ENCODE measurements around the gene AP3B1. TPM values are rescaled to one million over a fixed set of nuclear protein-coding genes. Genes with fewer than 3 reads are reported as not detected.

AP3B1 gene
- total RNA-seq, 1 donor from 2014 or later: 49.6 TPM

GRCh38 chr5:78129597-78129996 lies 164.9 kb downstream of the AP3B1 start:
- no peak for TF ChIP-seq CTCF (IDR thresholded peaks at IDR 0.05)
- intact Hi-C loops (cut with DNase I): no loop called here
- Histone ChIP-seq H3K4me3 (no peak overlapping the region), H3K27me3 (no peaks in the 10 kb centered on the region), H3K36me3 (peaks cover 0 to 10% of the 10 kb centered on the region in 2 donors), H3K9me3 (no peaks in the 10 kb centered on the region), H3K4me1 (no peaks in the 10 kb centered on the region), H3K27ac (no peak overlapping the region)
- no peak for DNase-seq (ENCODE audit: extremely low spot score in 2 of 2)

- Histone ChIP-seq H3K36me3 (peaks cover 0 to 9% of the 10 kb centered on the region in 2 donors), H3K27ac (no peak overlapping the region), H3K9me3 (no peaks in the 10 kb centered on the region), H3K4me3 (no peak overlapping the region), H3K4me1 (no peaks in the 10 kb centered on the region), H3K27me3 (no peaks in the 10 kb centered on the region)
- no peak for TF ChIP-seq POLR2AphosphoS5 (IDR thresholded peaks at IDR 0.05; ENCODE audit: insufficient read depth in 1 of 2, low read depth in 1 of 2)
- TF ChIP-seq CTCF (IDR thresholded peaks at IDR 0.05): no peak
- TF ChIP-seq POLR2A (IDR thresholded peaks at IDR 0.05): no peak
- intact Hi-C loops (cut with DNase I): no loop called here
- DNase-seq (ENCODE audit: extremely low spot score in 2 of 2): no peak
These were observed 166.6 kb downstream of the AP3B1 start for GRCh38 chr5:78127875-78128274.

GRCh38 chr5:78126536-78126935 lies 168.0 kb downstream of the AP3B1 start:
- intact Hi-C loops (cut with DNase I): no loop called here
- TF ChIP-seq POLR2AphosphoS5 (IDR thresholded peaks at IDR 0.05; ENCODE audit: insufficient read depth in 1 of 2, low read depth in 1 of 2) (no peak), CTCF (IDR thresholded peaks at IDR 0.05) (no peak), POLR2A (IDR thresholded peaks at IDR 0.05) (no peak)
- H3K27me3 ChIP-seq: no peaks in the 10 kb centered on the region

GRCh38 chr5:78116167-78116566 lies 178.3 kb downstream of the AP3B1 start:
- TF ChIP-seq CTCF (IDR thresholded peaks at IDR 0.05) (no peak), POLR2AphosphoS5 (IDR thresholded peaks at IDR 0.05; ENCODE audit: insufficient read depth in 1 of 2, low read depth in 1 of 2) (no peak), POLR2A (IDR thresholded peaks at IDR 0.05) (no peak)
- DNase-seq (ENCODE audit: extremely low spot score in 2 of 2): no peak
- H3K36me3 ChIP-seq: no peaks in the 10 kb centered on the region

More at GRCh38 chr5:78126536-78126935, 168.0 kb downstream of the AP3B1 start:
- no peak for DNase-seq (ENCODE audit: extremely low spot score in 2 of 2)
- Histone ChIP-seq H3K4me3 (no peak overlapping the region), H3K36me3 (peaks cover 0 to 3% of the 10 kb centered on the region in 2 donors), H3K9me3 (no peaks in the 10 kb centered on the region), H3K4me1 (no peaks in the 10 kb centered on the region), H3K27ac (no peak overlapping the region)

GRCh38 chr5:78113689-78114264 lies 180.7 kb downstream of the AP3B1 start:
- H3K4me1 ChIP-seq: no peaks in the 10 kb centered on the region
- TF ChIP-seq CTCF (IDR thresholded peaks at IDR 0.05) (no peak), POLR2A (IDR thresholded peaks at IDR 0.05) (no peak), POLR2AphosphoS5 (IDR thresholded peaks at IDR 0.05; ENCODE audit: insufficient read depth in 1 of 2, low read depth in 1 of 2) (no peak)
- DNase-seq (ENCODE audit: extremely low spot score in 2 of 2): no peak
- H3K9me3 ChIP-seq: no peaks in the 10 kb centered on the region
- intact Hi-C loops (cut with DNase I): no loop called here
- H3K4me3 ChIP-seq: no peak overlapping the region
- no peak overlapping the region for H3K27ac ChIP-seq
- H3K36me3 ChIP-seq: peaks cover 0 to 7% of the 10 kb centered on the region in 2 donors
- no peaks in the 10 kb centered on the region for H3K27me3 ChIP-seq

More at GRCh38 chr5:78116167-78116566, 178.3 kb downstream of the AP3B1 start:
- Histone ChIP-seq H3K9me3 (no peaks in the 10 kb centered on the region), H3K4me1 (no peaks in the 10 kb centered on the region), H3K27ac (no peak overlapping the region), H3K4me3 (no peak overlapping the region), H3K27me3 (no peaks in the 10 kb centered on the region)
- intact Hi-C loops (cut with DNase I): no loop called here
